Ishikawa (cell line): ENCODE results near the gene AFG1L.

Experiments
- CEBPB ChIP-seq: IDR thresholded peaks from 2 replicates; pipeline ENCODE4 v1.6.1; 2012
- CREB1 ChIP-seq: IDR thresholded peaks from 2 replicates; pipeline ENCODE4 v1.6.1; 2012; ENCODE audit warnings: low read depth
- EGR1 ChIP-seq: IDR thresholded peaks from 2 replicates; pipeline ENCODE4 v1.6.1; 2012
- EP300 ChIP-seq: IDR thresholded peaks from 2 replicates; pipeline ENCODE4 v1.6.1; 2012; ENCODE audit warnings: borderline replicate concordance
- FOXM1 ChIP-seq: IDR thresholded peaks from 2 replicates; pipeline ENCODE4 v1.6.1; 2012; ENCODE audit warnings: low read depth, borderline replicate concordance
- MAX ChIP-seq: IDR thresholded peaks from 2 replicates; pipeline ENCODE4 v1.6.1; 2012
- NFIC ChIP-seq: IDR thresholded peaks from 2 replicates; pipeline ENCODE4 v1.6.1; 2012
- RAD21 ChIP-seq: IDR thresholded peaks from 2 replicates; pipeline ENCODE4 v1.6.1; 2012; ENCODE audit warnings: low read depth
- REST ChIP-seq: IDR thresholded peaks from 2 replicates; pipeline ENCODE4 v1.6.1; 2012; ENCODE audit warnings: low read depth, mild to moderate bottlenecking
- TAF1 ChIP-seq: IDR thresholded peaks from 2 replicates; pipeline ENCODE4 v1.6.1; 2012; ENCODE audit warnings: low read depth, mild to moderate bottlenecking
- TCF12 ChIP-seq: IDR thresholded peaks from 2 replicates; pipeline ENCODE4 v1.6.1; 2012; ENCODE audit warnings: low read depth
- YY1 ChIP-seq: IDR thresholded peaks from 2 replicates; pipeline ENCODE4 v1.6.1; 2012; ENCODE audit warnings: low read depth
- ZBTB7A ChIP-seq: IDR thresholded peaks from 2 replicates; pipeline ENCODE4 v1.6.1; 2012; ENCODE audit warnings: low read depth

- no peak for TF ChIP-seq EGR1
- TF ChIP-seq RAD21 = no peak
- TF ChIP-seq TAF1 = no peak
- no peak for TF ChIP-seq MAX
- no peak for TF ChIP-seq CREB1
- no peak for TF ChIP-seq REST
- no peak for TF ChIP-seq CEBPB
- TF ChIP-seq TCF12 = no peak
- no peak for TF ChIP-seq EP300
- TF ChIP-seq FOXM1 = no peak
- no peak for TF ChIP-seq YY1
- no peak for TF ChIP-seq NFIC
- no peak for TF ChIP-seq ZBTB7A
Observed at GRCh38 chr6:108565091-108565766, 270.4 kb downstream of the AFG1L start.
